ENCODE measurements around the gene MGAT5.

Gene MGAT5

GRCh38 chr2:134502104-134502503 is 248.2 kb downstream of the MGAT5 start:
- no peak for DNase-seq
- TF ChIP-seq CTCF (IDR thresholded peaks at IDR 0.05): no peak
- Mint-ChIP-seq H3K4me1 (peaks cover 33% of the 10 kb centered on the region), H3K4me3 (no peak overlapping the region), H3K27me3 (ENCODE audit: low read depth, poor library complexity) (peaks cover 11% of the 10 kb centered on the region), H3K36me3 (ENCODE audit: low read depth) (no peaks in the 10 kb centered on the region), H3K27ac (no peak overlapping the region), H3K9me3 (no peaks in the 10 kb centered on the region)

All from nephron progenitor cell (in vitro differentiated cells).